ENCODE data around the gene UBE2J2.

UBE2J2 gene

GRCh38 chr1:1264868-1265272 lies 8.8 kb downstream of the UBE2J2 start:
- peak; percentile 91 for ATAC-seq
- TF ChIP-seq CSDC2 (CRISPR knock-in tag; IDR thresholded peaks at IDR 0.05) (no peak), ISL1 (CRISPR knock-in tag; IDR thresholded peaks at IDR 0.05) (peak; percentile 53), ZC3H10 (CRISPR knock-in tag; IDR thresholded peaks at IDR 0.05) (no peak)
- TF ChIP-seq, protein P1, sequence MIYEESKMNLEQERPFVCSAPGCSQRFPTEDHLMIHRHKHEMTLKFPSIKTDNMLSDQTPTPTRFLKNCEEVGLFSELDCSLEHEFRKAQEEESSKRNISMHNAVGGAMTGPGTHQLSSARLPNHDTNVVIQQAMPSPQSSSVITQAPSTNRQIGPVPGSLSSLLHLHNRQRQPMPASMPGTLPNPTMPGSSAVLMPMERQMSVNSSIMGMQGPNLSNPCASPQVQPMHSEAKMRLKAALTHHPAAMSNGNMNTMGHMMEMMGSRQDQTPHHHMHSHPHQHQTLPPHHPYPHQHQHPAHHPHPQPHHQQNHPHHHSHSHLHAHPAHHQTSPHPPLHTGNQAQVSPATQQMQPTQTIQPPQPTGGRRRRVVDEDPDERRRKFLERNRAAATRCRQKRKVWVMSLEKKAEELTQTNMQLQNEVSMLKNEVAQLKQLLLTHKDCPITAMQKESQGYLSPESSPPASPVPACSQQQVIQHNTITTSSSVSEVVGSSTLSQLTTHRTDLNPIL (CRISPR knock-in tag; IDR thresholded peaks at IDR 0.05; ENCODE audit: low read depth) = 0 out of 2 replicates have a peak, but pooled peaks have one; percentile 39
- TF ChIP-seq, protein P2, sequence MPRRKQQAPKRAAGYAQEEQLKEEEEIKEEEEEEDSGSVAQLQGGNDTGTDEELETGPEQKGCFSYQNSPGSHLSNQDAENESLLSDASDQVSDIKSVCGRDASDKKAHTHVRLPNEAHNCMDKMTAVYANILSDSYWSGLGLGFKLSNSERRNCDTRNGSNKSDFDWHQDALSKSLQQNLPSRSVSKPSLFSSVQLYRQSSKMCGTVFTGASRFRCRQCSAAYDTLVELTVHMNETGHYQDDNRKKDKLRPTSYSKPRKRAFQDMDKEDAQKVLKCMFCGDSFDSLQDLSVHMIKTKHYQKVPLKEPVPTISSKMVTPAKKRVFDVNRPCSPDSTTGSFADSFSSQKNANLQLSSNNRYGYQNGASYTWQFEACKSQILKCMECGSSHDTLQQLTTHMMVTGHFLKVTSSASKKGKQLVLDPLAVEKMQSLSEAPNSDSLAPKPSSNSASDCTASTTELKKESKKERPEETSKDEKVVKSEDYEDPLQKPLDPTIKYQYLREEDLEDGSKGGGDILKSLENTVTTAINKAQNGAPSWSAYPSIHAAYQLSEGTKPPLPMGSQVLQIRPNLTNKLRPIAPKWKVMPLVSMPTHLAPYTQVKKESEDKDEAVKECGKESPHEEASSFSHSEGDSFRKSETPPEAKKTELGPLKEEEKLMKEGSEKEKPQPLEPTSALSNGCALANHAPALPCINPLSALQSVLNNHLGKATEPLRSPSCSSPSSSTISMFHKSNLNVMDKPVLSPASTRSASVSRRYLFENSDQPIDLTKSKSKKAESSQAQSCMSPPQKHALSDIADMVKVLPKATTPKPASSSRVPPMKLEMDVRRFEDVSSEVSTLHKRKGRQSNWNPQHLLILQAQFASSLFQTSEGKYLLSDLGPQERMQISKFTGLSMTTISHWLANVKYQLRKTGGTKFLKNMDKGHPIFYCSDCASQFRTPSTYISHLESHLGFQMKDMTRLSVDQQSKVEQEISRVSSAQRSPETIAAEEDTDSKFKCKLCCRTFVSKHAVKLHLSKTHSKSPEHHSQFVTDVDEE (CRISPR knock-in tag; IDR thresholded peaks at IDR 0.05) = no peak

DNA sequence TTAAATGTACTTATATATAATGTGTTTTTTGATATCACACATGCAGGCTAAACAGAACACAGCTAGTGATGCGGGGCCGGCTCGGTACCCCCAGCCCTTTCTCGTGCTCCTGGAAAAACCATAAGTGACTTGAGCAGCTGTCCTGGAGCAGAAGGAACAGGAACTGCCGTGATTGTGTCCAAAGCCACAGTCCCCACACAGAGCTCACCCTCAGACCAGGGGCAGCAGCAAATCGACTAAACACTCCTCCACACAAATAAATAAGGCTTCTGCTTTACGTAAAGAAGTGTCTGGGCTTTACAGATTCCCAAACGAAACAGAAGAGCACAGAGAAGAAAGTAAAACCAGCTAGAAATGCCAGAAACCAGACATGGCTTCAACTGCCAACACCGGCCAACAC lies 9.6 kb downstream of the UBE2J2 start:
- ATAC-seq = no peak
- no peak for TF ChIP-seq SNAI2 (CRISPR knock-in tag; IDR thresholded peaks at IDR 0.05)
- no peak for TF ChIP-seq GLIS3 (CRISPR knock-in tag; IDR thresholded peaks at IDR 0.05)
- TF ChIP-seq TCF4 (CRISPR knock-in tag; IDR thresholded peaks at IDR 0.05; ENCODE audit: borderline replicate concordance) = no peak
- TF ChIP-seq, protein P3, sequence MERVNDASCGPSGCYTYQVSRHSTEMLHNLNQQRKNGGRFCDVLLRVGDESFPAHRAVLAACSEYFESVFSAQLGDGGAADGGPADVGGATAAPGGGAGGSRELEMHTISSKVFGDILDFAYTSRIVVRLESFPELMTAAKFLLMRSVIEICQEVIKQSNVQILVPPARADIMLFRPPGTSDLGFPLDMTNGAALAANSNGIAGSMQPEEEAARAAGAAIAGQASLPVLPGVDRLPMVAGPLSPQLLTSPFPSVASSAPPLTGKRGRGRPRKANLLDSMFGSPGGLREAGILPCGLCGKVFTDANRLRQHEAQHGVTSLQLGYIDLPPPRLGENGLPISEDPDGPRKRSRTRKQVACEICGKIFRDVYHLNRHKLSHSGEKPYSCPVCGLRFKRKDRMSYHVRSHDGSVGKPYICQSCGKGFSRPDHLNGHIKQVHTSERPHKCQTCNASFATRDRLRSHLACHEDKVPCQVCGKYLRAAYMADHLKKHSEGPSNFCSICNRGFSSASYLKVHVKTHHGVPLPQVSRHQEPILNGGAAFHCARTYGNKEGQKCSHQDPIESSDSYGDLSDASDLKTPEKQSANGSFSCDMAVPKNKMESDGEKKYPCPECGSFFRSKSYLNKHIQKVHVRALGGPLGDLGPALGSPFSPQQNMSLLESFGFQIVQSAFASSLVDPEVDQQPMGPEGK (CRISPR knock-in tag; IDR thresholded peaks at IDR 0.05; ENCODE audit: borderline replicate concordance) = no peak
- no peak for TF ChIP-seq BACH2 (CRISPR knock-in tag; IDR thresholded peaks at IDR 0.05; ENCODE audit: borderline replicate concordance)
- TF ChIP-seq, protein P1 (CRISPR knock-in tag; IDR thresholded peaks at IDR 0.05; ENCODE audit: low read depth) = no peak
- TF ChIP-seq ARNTL (CRISPR knock-in tag; IDR thresholded peaks at IDR 0.05; ENCODE audit: borderline replicate concordance, low read depth) = no peak
- TF ChIP-seq TOX (CRISPR knock-in tag; IDR thresholded peaks at IDR 0.05; ENCODE audit: borderline replicate concordance) = no peak
- TF ChIP-seq ZNF565 (CRISPR knock-in tag; conservative IDR thresholded peaks at IDR 0.05; ENCODE audit: low read depth) = no peak
- no peak for TF ChIP-seq ZFP30 (CRISPR knock-in tag; IDR thresholded peaks at IDR 0.05)
- TF ChIP-seq CSDC2 (CRISPR knock-in tag; IDR thresholded peaks at IDR 0.05) = no peak

DNA sequence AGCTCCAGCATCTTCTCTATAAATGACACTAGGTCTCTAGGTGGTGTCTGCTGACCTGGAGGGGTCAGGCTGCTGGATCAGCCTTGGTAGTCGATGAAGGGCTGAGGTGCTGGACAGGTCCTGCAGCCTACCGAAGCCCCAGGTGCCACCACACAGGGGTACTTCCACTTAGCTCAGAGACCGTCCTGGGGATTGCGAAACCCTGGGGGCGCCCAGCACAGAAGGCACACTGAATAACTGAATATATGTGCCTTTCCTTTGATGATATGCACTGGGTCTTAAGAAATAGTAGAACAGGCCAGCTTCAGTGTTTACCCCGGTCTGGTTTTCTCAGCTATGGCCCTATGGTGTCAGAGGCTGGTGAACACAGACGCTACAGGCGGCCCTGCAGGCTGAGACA lies 10.9 kb downstream of the UBE2J2 start:
- TF ChIP-seq OSR1 (CRISPR knock-in tag; IDR thresholded peaks at IDR 0.05) (no peak), TOX (CRISPR knock-in tag; IDR thresholded peaks at IDR 0.05; ENCODE audit: borderline replicate concordance) (no peak), BACH2 (CRISPR knock-in tag; IDR thresholded peaks at IDR 0.05; ENCODE audit: borderline replicate concordance) (no peak), ESRRG (CRISPR knock-in tag; IDR thresholded peaks at IDR 0.05) (no peak)
- ATAC-seq = no peak

DNA sequence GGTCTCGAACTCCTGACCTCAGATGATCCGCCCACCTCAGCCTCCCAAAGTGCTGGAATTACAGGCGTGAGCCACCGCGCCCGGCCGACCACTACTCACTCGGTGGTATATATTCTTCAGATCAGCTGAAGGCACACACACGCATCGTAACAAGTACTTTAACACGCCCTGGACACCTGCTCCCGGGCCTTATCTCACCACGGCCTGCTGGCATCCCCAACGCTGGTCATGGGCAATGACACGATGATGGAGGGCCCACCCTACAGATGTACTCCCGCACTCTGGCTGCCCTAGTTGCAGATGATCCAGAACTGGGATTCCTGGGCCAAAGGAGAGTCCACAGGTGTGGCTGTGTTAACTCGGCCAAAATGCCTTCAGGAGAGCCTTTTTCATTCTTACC lies 11.6 kb downstream of the UBE2J2 start:
- TF ChIP-seq CSDC2 (CRISPR knock-in tag; IDR thresholded peaks at IDR 0.05) (no peak), ZNF70 (CRISPR knock-in tag; IDR thresholded peaks at IDR 0.05) (no peak), ESRRG (CRISPR knock-in tag; IDR thresholded peaks at IDR 0.05) (no peak), ISL1 (CRISPR knock-in tag; IDR thresholded peaks at IDR 0.05) (no peak), ZFP3 (CRISPR knock-in tag; IDR thresholded peaks at IDR 0.05) (no peak), BACH2 (CRISPR knock-in tag; IDR thresholded peaks at IDR 0.05; ENCODE audit: borderline replicate concordance) (no peak), SNAI2 (CRISPR knock-in tag; IDR thresholded peaks at IDR 0.05) (no peak), RARB (CRISPR knock-in tag; IDR thresholded peaks at IDR 0.05) (no peak), OSR1 (CRISPR knock-in tag; IDR thresholded peaks at IDR 0.05) (no peak)

More for the DNA sequence above, 11.6 kb downstream of the UBE2J2 start:
- ATAC-seq = no peak

All from SK-N-SH treated with all-trans-retinoic acid at 6 μM for 48 hours (cell line).